GM06990 (cell line): Measurements from ENCODE around the gene HIP1.
"Not testable (repeated sequence)": the region's sequence is repeated elsewhere in the genome, so short reads cannot be mapped to it uniquely, and the experiment has no call there.

Source experiments
- DNase-seq: peaks from one replicate; pipeline ENCODE4 v3.0.0-alpha.2; 2011; ENCODE audit not compliant: insufficient read length; ENCODE audit errors: extremely low read depth
- H3K27me3 ChIP-seq: replicated peaks from 2 replicates; pipeline ENCODE4 v1.6.0; 2011; ENCODE audit warnings: low read length; ENCODE audit not compliant: control insufficient read depth, insufficient read depth
- H3K36me3 ChIP-seq: 2 replicates; pipeline ENCODE4 v1.5.1; 2011; ENCODE audit warnings: low read length; ENCODE audit not compliant: control insufficient read depth, insufficient read depth
- H3K4me3 ChIP-seq: replicated peaks from 2 replicates; pipeline ENCODE4 v1.5.1; 2011; ENCODE audit warnings: low read depth, mild to moderate bottlenecking, control low read depth, low read length
- CTCF ChIP-seq: IDR thresholded peaks from 2 replicates; pipeline ENCODE4 v1.5.1; 2011; ENCODE audit warnings: low read length, control low read depth, mild to moderate bottlenecking, inconsistent platforms; ENCODE audit not compliant: insufficient read depth, poor library complexity, severe bottlenecking

The HIP1 gene

GRCh38 chr7:75534727-75535307, 203.9 kb downstream of the HIP1 start:
- Histone ChIP-seq H3K4me3 (no peak overlapping the region; the same call in 1 of the 2 replicates), H3K36me3 (peaks cover 3% of the 10 kb centered on the region), H3K27me3 (no peaks in the 10 kb centered on the region)
- no peak for TF ChIP-seq CTCF
- peak; percentile 55 for DNase-seq

GRCh38 chr7:75533926-75534325, 204.8 kb downstream of the HIP1 start:
- no peaks in the 10 kb centered on the region for H3K27me3 ChIP-seq
- no peak for DNase-seq
- TF ChIP-seq CTCF: no peak
- no peak overlapping the region for H3K4me3 ChIP-seq
- peaks cover under 1% of the 10 kb centered on the region; the same call in 1 of the 2 replicates for H3K36me3 ChIP-seq

- H3K27me3 ChIP-seq: no peaks in the 10 kb centered on the region
- DNase-seq: no peak
- no peak overlapping the region for H3K4me3 ChIP-seq
- no peak for TF ChIP-seq CTCF
- H3K36me3 ChIP-seq: no peaks in the 10 kb centered on the region
Observed at GRCh38 chr7:75532639-75533038, 206.1 kb downstream of the HIP1 start.

- no peak overlapping the region for H3K4me3 ChIP-seq
- no peak for DNase-seq
- no peak for TF ChIP-seq CTCF
- H3K36me3 ChIP-seq: no peaks in the 10 kb centered on the region
- H3K27me3 ChIP-seq: no peaks in the 10 kb centered on the region
Observed at GRCh38 chr7:75531359-75531821, 207.4 kb downstream of the HIP1 start.

- not testable (repeated sequence) for H3K27me3 ChIP-seq, H3K36me3 ChIP-seq
- DNase-seq: peak; percentile 25
- peak overlapping the region; percentile 93 for H3K4me3 ChIP-seq
Observed at GRCh38 chr7:75527224-75527722, 211.5 kb downstream of the HIP1 start.

- not testable (repeated sequence) for DNase-seq, H3K4me3 ChIP-seq, H3K27me3 ChIP-seq, H3K36me3 ChIP-seq
Observed at GRCh38 chr7:75521727-75522126, 217.0 kb downstream of the HIP1 start.

GRCh38 chr7:75518842-75519241, 219.9 kb downstream of the HIP1 start:
- not testable (repeated sequence) for DNase-seq, H3K36me3 ChIP-seq, H3K4me3 ChIP-seq, H3K27me3 ChIP-seq

GRCh38 chr7:75509033-75509432, 229.7 kb downstream of the HIP1 start:
- H3K27me3 ChIP-seq, H3K36me3 ChIP-seq, H3K4me3 ChIP-seq, DNase-seq: not testable (repeated sequence)

GRCh38 chr7:75492020-75492419, 246.7 kb downstream of the HIP1 start, which contains the start of gene SPDYE5:
Gene SPDYE5 (plus strand): TSS chr7:75492320. CDS start chr7:75494048, 1,728 bp downstream.
- not testable (repeated sequence) for H3K27me3 ChIP-seq

GRCh38 chr7:75485979-75486643, 252.6 kb downstream of the HIP1 start, which contains the start of gene POM121C:
Gene POM121C (minus strand): TSS chr7:75486299. CDS start chr7:75441496, 44,803 bp downstream.
- H3K4me3 ChIP-seq: peak within 1 kb of the TSS; percentile 79
- H3K36me3 ChIP-seq, H3K27me3 ChIP-seq: not testable (repeated sequence)
- DNase-seq: peak; percentile 88

More at GRCh38 chr7:75492020-75492419, 246.7 kb downstream of the HIP1 start, which contains the start of gene SPDYE5:
- H3K36me3 ChIP-seq, DNase-seq, H3K4me3 ChIP-seq: not testable (repeated sequence)
